HK-2 (cell line): ENCODE data around the gene CD93.

Experiments used
- DNase-seq: peaks from one replicate; pipeline ENCODE4 v3.0.0-alpha.2; 2018; ENCODE audit not compliant: unreplicated experiment

The CD93 gene

DNA sequence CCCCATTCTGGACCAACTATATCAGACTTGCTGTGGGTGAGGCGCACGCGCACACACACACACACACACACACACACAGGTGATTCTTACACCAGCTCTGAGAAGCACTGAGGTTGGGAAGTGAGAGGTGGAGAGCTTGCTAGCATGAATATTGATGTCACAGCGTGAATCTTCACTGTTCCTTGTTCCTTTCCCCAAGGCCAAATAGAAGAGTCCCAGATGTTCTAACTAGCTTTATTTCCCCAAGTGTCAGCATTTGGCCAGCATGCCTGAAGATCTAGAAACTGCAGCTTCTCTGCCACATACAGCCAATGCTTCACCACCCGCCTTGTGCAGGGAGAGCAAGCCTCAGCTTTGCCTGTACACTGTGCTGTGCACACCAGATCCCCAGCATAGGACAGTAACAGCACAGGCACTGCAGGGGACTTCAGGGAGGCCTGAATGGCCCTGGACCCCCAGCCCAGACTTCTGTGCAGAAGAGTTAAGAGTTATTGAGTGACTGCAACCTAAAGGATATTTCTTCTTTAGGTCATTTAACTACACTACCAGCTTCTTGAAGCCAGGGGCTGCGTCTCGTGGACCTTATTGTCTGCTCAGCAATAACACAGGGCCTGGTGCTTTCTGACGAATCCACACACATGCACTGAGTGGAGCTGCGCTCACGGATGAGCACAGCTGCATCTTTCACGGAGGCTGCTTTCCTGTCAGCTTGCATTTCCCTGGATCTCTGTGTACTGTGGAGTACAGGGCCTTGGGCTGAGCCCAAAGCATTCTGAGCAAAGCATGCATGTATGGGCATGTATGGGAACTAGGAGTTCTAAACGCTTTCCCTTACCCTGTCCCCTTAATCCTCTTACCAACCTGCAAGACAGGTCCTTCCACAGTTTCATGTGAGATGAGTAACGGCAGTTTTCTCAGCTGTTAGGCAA lies 13.9 kb upstream of the CD93 start:
- no peak for DNase-seq

DNA sequence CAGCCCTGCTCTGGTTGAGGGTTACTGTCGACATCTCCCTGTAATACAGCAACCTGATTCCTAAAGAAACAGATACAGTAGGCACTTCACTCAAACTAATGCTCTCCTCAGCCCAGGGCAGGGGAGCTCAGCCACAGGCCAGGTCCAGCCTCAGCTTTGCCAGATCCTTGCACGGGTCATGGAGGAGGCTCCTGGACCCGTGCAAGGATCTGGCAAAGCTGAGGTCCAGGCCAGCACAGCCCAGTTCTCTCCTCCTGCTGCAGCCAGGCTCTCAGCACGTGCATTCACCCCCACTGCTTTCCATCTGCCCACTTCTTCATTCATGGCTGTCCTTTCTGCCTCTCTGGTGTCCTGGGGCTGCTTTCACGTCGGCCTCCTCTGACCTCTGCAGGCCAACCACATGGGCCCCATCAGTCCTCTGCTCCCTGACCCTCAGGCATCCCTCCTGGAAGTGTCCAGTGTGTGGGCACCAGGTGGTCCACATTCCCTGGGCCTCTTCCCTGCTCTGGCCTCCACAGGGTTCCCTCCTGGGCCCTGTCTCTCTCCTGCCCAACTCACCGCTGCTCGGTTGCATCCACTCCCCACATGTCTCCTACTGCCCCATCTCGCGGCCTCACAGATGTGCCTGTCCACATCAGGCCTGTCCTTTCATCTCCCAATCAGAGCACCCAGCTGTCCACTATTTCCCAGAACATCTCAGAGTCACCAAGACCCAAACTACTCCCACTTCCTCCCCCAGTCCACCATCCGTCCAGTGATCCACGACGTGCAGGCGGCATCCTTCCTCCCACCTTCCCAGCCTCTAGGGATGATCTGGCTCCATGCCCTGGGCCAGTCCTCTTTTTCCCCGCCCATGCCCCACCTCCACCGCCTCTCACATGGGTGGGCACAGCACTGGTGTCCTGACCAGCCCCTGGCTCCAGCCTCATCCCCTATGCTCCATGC lies 11.8 kb upstream of the CD93 start:
- no peak for DNase-seq

DNA sequence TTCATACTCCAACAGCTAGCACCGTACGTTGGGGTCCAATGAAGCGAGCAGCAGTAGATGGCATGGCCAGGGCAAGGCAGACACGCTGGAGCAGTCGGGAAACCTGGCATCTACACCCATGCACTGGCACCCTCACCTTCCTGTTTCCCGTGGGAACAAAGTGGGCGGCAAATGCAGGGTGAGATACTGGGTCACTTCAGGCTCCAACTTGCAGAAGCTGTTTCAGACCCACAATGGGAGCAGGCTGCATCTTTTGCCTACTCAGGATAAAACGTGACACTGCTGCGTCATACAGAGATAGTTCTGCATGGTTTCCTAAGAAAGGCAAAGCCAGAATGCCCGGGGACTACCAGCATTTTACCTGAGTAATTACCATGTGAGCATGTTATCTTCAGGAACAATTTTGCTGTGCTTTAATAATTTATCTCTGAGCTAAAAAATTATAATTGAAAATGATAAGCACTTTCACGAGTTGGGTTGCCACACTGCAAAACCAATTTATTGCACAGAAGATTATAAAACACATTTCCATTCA lies 10.9 kb upstream of the CD93 start:
- DNase-seq = no peak

DNA sequence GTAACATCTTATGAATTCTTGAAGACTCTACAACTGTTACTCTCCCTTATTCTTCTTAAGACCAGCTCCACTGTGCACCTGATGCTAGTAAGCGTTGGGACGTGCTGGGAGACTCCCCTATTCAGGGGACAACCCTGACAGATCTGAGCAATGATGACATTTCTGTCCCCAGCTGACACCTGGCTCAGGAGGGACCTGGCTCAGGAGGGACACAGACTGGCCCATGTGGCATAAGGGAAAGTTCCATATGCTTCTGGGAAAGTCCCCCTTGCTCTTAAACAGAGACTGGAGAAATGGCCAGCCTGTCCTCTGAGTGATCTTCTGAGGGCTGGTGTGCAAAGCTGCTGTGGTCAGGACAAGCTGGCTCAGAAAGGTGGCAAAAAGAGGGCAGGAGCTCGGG lies 10.0 kb upstream of the CD93 start:
- DNase-seq = no peak

DNA sequence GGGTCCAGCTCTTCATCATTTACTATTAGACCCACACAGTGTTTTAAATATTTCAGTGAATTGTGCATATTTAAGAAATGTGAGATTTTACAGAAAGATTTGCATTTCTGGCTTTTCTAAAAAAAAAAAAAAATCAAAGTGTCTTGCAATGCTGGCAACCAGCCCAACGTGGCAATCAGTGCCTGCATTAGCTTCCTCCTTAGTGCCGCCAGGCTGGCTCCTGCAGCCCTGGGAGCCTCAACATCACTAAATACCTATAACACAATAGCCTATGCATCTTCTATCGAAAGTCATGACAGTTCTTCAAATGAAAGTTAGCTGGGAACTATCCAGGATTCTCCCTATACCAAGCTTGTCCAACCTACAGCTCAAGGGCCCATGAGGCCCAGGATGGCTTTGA lies 9.4 kb upstream of the CD93 start:
- DNase-seq = no peak

DNA sequence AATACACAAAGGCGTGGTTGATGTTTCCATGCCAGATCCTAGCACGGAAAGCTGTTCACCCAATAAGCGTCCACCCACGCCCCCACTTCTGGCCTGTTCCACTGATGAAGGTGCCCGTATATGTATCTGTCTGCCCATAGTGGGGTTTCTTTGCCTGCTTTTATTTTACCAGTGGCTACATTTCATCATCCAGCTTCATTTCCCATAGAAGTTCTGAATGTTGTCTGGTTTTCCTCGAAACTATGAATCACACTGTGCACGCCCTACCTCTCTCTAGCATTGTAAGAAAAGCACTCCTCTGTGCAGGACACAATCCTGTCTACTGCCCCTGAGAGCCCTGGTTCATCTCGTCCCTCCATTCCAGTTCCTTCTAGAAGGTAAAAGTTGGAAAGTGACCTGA lies 8.8 kb upstream of the CD93 start:
- no peak for DNase-seq

DNA sequence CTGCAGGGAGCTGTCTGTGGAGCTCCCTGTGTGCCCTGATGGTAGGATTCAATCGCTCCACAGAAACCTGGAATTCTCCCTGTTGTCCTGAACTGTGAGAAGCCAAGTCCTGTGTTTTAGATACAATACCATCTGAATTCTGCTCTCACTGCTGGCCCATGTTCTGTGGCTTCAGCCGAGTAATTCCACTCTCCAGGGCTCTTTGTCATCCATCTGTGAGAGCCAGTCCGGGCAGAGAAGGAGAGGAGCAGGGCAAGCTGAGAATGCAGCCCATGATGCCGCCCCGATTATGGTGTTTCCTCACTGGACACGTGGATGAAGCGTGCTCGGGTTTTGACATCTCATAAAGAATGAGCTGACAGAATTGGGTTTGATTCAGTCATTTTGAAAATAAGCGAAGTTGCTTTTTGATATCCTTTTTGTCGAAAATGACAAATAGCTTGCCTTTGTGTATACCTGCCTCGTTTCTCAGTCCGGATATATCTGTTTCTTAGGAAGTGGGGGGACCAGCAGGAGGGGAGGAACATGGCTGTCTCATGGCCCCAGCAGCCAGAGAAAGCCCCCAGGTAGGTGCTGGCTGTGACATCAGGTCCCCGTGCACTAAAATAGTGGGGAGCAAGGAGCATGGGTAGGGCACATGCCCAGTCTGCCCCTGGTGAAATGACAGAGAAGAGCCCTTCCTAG lies 8.2 kb upstream of the CD93 start:
- no peak for DNase-seq

DNA sequence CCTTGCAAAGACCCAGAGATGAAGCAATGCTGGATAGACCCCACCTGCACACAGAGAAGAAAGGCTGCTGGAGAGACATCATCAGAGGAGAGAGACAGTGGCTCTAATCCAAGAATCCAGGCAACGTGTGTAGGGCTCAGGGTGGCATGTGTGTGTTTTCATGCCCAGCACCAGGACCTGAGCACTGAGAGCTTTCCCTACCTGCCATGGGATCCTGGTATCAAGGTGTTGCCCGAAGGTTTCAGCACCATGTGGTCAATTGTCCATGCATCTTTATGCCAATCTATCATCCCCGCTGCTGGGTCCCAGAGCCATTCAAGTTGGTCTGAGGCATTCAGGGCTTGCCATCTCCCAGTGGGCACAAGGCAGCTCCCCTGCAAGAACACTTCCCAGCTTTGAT lies 7.5 kb upstream of the CD93 start:
- no peak for DNase-seq

DNA sequence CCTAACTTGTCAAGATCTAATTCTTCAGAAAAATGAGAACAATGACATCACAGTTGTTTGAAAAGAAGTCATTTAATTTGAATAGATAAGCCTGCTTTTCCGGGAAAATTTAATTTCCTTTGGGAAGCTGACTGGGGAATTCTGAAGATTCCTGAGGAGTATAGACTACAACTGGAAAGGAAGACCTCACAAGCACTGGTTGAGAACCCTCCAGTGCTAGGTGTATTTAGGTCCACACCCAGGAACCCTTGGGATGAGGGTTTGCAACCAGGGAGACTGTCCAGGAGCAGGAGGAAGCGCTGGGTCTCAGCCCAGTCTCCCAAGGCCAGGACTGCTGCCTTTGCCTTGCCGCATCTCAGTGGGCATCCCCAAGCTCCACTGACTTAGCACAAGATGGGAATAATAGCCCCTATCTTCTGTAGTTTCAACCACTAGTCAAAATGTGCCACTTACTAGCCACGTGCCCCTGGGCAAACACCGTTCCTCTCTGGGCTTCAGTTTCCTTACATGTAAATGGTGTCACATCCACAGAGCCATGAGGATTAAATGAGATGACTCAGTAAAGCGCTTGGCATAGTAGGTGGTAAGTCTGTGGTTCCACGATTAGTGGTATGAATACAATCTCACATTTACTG lies 6.9 kb upstream of the CD93 start:
- no peak for DNase-seq

DNA sequence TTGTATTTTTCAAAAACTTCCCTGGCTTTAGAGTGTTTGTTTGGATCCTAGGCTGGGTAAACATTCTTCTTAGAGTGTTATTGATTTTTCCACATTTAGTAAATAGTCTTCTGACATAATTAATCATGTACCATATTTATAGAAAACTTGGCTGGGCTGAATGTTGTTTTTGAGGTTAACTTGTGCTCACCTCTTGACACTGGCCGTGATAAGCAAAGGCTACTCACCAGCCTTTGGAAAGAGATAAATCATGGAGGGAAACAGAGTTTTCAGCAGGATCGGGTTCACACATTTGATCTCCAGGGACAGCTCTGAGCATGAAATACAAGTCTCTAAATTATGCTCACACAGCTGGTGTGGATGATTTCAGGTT lies 6.2 kb upstream of the CD93 start:
- no peak for DNase-seq

DNA sequence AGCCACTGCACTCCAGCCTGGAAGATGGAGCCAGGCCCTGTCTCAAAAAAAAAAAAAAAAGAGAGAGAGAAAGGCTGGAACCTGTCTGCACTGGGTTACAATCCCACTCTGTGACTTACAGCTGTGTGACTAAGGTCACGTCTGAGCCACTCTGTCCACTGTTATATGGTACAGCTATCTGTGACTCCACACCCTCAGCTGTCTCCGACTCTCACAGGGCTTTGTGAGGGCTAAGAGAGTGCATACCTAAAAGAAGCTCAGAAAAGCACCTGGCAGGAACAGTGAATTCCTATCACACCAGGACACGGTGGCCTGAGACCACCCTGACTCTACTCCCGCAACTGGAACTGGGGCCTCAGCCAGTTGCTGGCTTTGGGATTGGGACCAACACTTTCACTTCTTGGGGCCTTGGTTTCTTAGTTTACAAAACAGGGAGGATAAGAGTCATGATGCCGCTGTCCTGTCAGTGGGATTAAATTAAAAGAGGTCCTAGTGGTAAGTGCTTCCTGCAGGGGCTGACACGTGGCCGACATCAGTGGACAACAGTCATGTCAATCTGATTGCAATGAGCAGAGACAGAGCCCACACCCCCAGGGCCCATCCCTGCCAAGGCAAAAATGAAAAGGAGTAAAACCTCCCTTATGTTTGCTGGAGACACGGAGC lies 5.7 kb upstream of the CD93 start:
- DNase-seq = no peak

DNA sequence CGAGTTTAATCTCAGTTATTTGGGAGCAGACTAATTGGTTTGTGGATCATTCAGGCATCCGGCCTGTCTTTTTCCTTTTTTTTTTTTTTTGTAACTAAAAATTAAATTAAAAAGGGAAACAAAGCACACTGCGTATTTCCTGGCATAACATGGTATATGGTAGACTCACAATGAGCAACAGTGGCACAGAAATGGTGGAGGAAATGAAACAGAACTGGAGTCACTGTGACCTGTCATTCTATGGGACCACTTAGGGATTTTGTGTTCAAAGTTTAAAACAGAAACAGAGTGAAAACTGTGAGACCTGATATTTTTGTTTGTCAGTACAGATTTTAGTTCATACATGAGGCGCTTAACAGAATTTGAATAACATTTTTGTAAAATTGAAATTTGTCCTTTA lies 4.8 kb upstream of the CD93 start:
- no peak for DNase-seq

DNA sequence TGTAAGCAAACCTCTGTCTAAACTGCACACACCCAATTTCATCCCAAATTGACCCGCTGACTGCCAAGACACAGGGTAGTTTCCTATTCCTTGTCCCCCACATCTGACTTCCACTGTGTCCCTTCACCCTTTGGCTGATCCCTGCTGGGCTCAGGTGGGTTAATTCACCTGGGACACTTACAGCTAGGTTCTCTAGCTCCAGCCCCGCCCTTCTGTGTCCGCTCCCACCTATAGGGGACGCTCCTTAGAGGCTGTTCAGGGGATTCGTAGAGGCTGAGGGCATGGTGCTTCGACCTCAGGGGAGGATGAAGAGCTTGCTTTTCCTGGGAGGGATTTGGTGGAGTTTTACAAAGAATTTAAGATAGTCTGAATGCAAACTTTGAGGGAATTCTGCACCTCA lies 4.0 kb upstream of the CD93 start:
- no peak for DNase-seq

DNA sequence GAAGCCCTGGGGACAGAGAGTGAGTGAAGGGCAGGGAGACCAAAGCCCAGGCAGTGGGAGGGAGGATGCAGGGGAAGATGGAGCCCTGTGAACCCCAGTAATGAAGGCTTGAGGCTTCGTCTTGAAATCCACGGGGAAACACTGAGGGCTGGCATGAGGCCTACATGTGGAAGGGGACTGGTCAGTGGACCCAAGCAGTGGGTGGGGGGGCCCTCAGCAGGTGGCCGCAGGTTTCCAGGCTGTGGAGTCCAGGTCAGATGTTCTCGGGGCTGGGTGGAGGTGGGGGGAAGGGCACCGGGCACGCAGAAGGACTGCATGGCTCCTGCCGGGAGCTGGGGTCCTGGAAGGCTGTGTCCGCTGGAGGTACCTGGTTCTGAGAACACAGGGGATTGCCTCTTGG lies 2.7 kb upstream of the CD93 start:
- no peak for DNase-seq

DNA sequence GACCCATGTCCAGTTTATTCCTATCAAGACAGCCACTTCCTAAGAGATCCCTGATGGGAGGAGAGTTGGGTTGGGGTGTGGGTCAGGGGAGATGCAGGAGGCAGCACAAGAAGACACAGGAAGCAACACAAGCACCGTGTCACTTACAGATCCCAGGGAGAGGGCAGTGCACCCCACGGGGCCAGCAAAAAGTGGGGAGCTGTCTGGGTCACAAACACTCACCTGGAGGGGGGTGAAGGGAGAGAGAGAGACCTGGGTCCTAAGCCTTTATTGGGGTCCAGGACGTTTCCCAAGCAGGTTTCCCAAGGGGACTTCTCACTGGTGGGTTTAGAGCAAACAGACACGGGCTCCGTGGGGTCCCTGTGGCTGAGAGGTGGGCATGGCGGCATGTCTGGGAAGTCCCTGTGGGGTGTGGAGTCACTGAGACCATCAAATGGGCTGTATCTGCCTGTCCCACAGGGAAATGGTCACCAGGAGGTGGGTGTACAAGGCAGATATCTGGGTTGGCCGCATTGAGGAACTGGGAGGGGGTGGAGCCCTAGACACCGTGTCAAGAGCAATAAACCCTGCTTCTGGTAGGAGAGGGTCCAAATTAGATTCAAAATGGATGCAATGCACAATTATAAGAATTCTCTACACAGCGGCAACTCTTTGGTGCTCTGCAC lies 1.6 kb upstream of the CD93 start:
- no peak for DNase-seq

DNA sequence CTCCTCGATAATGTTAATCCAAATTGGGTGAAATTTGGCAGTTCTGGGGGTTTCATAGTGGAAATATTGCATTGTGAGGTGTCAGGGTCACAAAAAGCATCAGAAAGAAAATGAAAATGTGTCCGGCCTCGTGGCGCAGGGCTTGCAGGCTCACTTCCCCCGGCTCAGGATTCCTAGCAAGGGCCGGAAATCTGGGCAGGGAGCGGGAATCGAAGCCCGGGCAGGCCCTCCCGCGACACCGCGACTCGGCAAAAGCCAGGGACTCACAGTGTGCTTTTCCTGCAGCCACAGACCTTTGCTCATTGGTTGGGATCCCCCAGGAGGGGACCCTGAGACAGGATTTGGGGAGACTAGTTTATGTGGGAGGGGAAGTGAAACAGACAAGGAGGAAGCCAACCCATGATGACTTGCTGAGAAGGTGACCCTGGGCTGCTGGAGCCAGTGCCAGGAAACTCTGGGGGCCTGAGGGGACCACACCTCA lies 847 bp upstream of the CD93 start:
- no peak for DNase-seq

DNA sequence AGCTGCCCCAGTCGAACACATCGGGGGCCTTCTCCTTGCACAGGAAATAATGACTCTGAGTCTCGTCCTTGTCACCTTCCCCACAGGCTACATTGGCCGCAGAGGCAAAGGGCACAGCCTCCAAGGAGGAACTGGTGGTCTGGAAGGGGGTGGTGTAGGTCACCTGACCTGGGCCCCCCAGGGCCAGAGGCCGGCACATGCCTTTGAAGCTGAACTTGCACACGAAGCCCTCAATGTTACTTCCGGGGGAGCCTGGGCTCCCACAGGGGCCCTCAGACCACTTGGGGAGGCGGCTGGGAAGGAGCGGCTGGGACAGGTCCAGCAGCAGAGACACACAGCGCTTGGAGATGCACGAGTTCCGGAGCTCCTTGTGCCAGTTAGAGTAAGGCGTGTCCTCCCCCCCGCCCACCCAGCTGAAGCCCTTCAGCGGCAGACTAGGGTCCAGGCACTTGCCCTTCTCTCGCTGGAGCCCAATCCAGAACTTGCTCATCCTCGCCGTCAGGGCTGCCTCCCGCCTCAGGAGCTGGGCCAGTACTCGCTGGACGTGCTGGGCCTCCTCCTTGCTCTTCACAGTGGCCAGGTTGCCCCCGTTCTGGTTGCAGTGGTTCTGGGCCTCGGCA lies 578 bp downstream of the CD93 start:
- no peak for DNase-seq

DNA sequence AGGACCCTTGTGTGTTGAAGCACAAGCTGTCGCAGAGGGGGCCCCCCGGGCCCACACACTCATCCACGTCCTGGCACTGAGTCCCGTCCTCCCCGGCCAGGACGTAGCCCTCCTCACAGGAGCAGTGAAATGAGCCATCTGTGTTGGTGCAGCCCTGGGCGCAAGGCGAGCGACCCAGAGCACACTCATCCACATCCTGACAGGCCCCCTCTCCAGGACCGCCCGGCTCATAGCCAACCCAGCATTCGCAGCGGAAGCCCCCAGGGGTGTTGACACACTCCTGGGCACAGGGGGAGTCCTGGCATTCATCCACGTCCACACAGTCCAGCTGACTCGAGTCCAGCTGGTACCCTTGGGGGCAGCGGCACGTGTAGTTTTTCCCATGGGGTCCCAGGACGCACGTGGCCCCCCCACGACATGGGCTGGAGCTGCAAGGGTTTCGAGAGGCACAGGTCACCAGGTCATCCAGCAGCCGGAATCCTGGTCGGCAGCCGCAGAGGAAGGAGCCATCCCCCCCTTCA lies 1.2 kb downstream of the CD93 start:
- no peak for DNase-seq

DNA sequence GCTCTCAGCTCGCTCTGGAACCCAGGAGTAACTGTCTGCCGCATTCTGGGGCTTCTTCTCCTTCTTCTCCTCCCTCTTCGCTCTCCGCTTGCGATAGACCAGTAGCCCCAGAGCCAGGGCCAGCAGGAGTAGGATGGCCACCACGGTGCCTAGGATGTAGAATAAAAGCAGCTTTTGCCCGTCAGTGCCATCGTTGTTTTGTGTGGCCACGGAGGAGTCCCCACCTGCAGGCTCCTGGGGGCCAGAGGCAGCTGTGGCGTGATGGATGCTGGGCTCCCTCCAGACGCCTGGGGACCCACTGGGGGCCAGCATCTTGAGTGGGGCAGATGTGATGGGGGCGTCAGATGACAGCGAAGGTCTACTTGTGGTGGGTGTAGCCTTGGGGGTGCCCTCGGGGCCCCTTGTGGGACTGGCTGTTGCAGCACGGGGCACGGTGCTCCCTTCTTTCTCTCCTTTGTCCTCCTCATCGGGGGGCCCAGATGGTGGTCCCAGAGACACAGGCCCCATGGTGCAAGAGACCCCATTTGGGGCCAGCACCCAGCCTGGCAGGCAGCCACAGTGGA lies 1.8 kb downstream of the CD93 start:
- DNase-seq = no peak
